GM12864 (cell line): ENCODE measurements around the gene LDHAL6A.

ENCODE experiments used
- DNase-seq: peaks from one replicate; pipeline ENCODE4 v3.0.0-alpha.2; 2011; ENCODE audit warnings: low read depth
- H3K4me3 ChIP-seq: 2 replicates; pipeline ENCODE4 v1.5.1; 2011; ENCODE audit warnings: mild to moderate bottlenecking, low read depth, low read length, control low read depth
- TF ChIP-seq, protein P1 (sequence below): IDR thresholded peaks from 2 replicates; pipeline ENCODE4 v1.5.1; 2011; ENCODE audit warnings: low read depth, mild to moderate bottlenecking, moderate library complexity, low read length, control low read depth, inconsistent platforms; ENCODE audit errors: missing control alignments

The LDHAL6A gene

GRCh38 chr11:18495703-18496102 is 40.0 kb downstream of the LDHAL6A start:
- TF ChIP-seq, protein P1, sequence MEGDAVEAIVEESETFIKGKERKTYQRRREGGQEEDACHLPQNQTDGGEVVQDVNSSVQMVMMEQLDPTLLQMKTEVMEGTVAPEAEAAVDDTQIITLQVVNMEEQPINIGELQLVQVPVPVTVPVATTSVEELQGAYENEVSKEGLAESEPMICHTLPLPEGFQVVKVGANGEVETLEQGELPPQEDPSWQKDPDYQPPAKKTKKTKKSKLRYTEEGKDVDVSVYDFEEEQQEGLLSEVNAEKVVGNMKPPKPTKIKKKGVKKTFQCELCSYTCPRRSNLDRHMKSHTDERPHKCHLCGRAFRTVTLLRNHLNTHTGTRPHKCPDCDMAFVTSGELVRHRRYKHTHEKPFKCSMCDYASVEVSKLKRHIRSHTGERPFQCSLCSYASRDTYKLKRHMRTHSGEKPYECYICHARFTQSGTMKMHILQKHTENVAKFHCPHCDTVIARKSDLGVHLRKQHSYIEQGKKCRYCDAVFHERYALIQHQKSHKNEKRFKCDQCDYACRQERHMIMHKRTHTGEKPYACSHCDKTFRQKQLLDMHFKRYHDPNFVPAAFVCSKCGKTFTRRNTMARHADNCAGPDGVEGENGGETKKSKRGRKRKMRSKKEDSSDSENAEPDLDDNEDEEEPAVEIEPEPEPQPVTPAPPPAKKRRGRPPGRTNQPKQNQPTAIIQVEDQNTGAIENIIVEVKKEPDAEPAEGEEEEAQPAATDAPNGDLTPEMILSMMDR: no peak
- no peak overlapping the region for H3K4me3 ChIP-seq
- DNase-seq: no peak

GRCh38 chr11:18498039-18498438 is 42.4 kb downstream of the LDHAL6A start:
- TF ChIP-seq, protein P1: no peak
- no peak for DNase-seq
- no peak overlapping the region for H3K4me3 ChIP-seq

DNA sequence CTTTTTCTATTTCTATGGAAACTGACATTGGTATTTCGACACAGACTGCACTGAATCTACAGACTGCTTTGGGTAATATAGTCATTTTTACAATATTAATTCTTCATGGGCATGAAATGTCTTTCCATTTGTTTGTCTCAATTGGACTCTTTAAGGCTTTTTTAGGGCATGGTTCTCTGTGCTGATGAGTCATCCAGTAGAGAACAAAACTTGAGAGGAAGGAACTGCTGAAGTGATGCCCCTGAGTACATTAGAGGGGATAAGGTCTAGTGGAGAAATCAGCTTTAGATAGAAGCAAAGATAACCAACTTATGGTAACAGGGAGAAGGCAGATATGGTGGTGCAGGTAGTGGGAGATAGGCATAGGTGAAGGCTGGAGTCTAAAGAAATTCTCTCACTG is 46.0 kb downstream of the LDHAL6A start:
- DNase-seq: no peak
- no peak overlapping the region for H3K4me3 ChIP-seq
- TF ChIP-seq, protein P1: no peak

- H3K4me3 ChIP-seq: no peak overlapping the region
- no peak for DNase-seq
- TF ChIP-seq, protein P1: no peak
These were observed 46.7 kb downstream of the LDHAL6A start for GRCh38 chr11:18502352-18502751.

GRCh38 chr11:18521122-18521521 is 65.5 kb downstream of the LDHAL6A start:
- TF ChIP-seq, protein P1: no peak
- DNase-seq: no peak

GRCh38 chr11:18522388-18522787 is 66.7 kb downstream of the LDHAL6A start:
- no peak for DNase-seq
- TF ChIP-seq, protein P1: peak; percentile 54

More at GRCh38 chr11:18521122-18521521, 65.5 kb downstream of the LDHAL6A start:
- no peak overlapping the region for H3K4me3 ChIP-seq

DNA sequence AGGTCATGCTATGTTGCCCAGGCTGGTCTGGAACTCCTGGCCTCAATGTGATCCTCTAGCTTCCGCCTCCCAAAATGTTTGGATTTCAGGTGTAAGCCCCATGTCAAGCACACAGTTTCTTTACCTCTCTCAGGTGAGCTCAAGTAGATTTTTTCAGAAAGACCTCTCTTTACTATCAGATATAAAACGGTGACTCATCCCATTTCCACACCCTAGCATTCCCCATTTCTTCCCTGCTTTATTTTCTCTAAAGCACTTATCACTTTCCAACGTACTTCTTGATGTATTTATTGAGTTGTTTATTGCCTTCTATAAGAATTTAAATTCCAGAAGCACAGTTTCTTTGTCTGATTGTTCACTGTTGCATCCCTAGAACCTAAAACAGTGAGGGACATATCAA is 67.4 kb downstream of the LDHAL6A start:
- TF ChIP-seq, protein P1: no peak

More at GRCh38 chr11:18522388-18522787, 66.7 kb downstream of the LDHAL6A start:
- H3K4me3 ChIP-seq: no peak overlapping the region

More for the DNA sequence above, 67.4 kb downstream of the LDHAL6A start:
- no peak overlapping the region for H3K4me3 ChIP-seq
- DNase-seq: no peak
